Prostate gland (tissue), 2 donors: ENCODE measurements around the gene POU4F3. TPM values are rescaled to one million over a fixed set of nuclear protein-coding genes. Genes with fewer than 3 reads are reported as not detected.

Experiments used
- DNase-seq: peaks from one replicate; pipeline ENCODE4 v3.0.0-alpha.2; 2019; ENCODE audit warnings: low spot score
- H3K27ac ChIP-seq, 2 donors: fragments of 200-600 bp; sonication (generic); 2 replicates each; pipeline ENCODE4 v1.5.1; 2017 to 2019
- H3K27me3 ChIP-seq: fragments of 200-600 bp; sonication (generic); replicated peaks from 2 replicates; pipeline ENCODE4 v1.5.1; 2019; ENCODE audit not compliant: insufficient read depth
- H3K36me3 ChIP-seq, 2 donors: fragments of 200-600 bp; sonication (generic); 1 replicate in 1 of 2; 2 replicates in 1 of 2; pipeline versions ENCODE4 v1.5.1 to v1.8.1; 2017 to 2019
- H3K4me1 ChIP-seq: fragments of 200-600 bp; sonication (generic); replicated peaks from 2 replicates; pipeline ENCODE4 v1.5.1; 2019
- H3K4me3 ChIP-seq, 2 donors: fragments of 200-600 bp; sonication (generic); 2 replicates each; pipeline ENCODE4 v1.5.1; 2017 to 2019
- H3K9me3 ChIP-seq: fragments of 200-600 bp; sonication (generic); 2 replicates; pipeline ENCODE4 v1.5.1; 2017
- CTCF ChIP-seq, 4 experiments: fragments of 200-600 bp in 2 of 4; fragments of 450-650 bp in 2 of 4; sonication (generic) in 2 of 4; IDR thresholded peaks; 1 replicate in 3 of 4; 2 replicates in 1 of 4; pipeline ENCODE4 v1.5.1; 2016 to 2019; ENCODE audit warnings: antibody characterized with exemption in 4 of 4, mild to moderate bottlenecking in 2 of 4, moderate library complexity in 2 of 4
- POLR2A ChIP-seq: fragments of 450-650 bp; IDR thresholded peaks from one replicate; pipeline ENCODE4 v1.6.1; 2016; ENCODE audit warnings: antibody characterized with exemption, mild to moderate bottlenecking
- POLR2AphosphoS5 ChIP-seq: sonication (generic); formaldehyde crosslinking; IDR thresholded peaks from one replicate; pipeline ENCODE4 v1.6.1; 2017; ENCODE audit warnings: antibody characterized with exemption
- WGBS: methylation state at CpG from one replicate; pipeline ENCODE4 v1.1.5; 2018; 5-methylcytosine and 5-hydroxymethylcytosine counted together
- intact Hi-C: fragments of 100-400 bp; cut with DNase I; formaldehyde crosslinking; loops from one replicate; pipeline ENCODE4 v1.14.2; 2022
- total RNA-seq, 2 donors: library from RNA; depleted of rRNA; stranded (reverse); fragments of >200 nt; gene quantifications; one replicate each; pipeline ENCODE4 v1.1.0, GENCODE V29; 2016

The POU4F3 gene
- total RNA-seq, 2 donors from 2014 or later = not detected

- no peaks in the 10 kb centered on the region for H3K4me1 ChIP-seq
- TF ChIP-seq POLR2A (no peak), POLR2AphosphoS5 (no peak), CTCF (IDR thresholded peaks at IDR 0.05) (no peak)
- 89% methylated on average over 2 of the region's 2 CpGs for whole genome bisulfite sequencing
- DNase-seq = no peak
- H3K27me3 ChIP-seq = peaks cover 5% of the 10 kb centered on the region
- intact Hi-C loops = no loop called here
- H3K36me3 ChIP-seq = no peaks in the 10 kb centered on the region
- H3K27ac ChIP-seq = no peak overlapping the region
- H3K4me3 ChIP-seq = no peak overlapping the region
- no peaks in the 10 kb centered on the region for H3K9me3 ChIP-seq
Measured at GRCh38 chr5:146329697-146330096, 8.9 kb upstream of the POU4F3 start.

GRCh38 chr5:146331423-146331822 is 7.2 kb upstream of the POU4F3 start:
- DNase-seq = no peak
- H3K9me3 ChIP-seq = no peaks in the 10 kb centered on the region
- intact Hi-C loops = no loop called here
- no peaks in the 10 kb centered on the region for H3K36me3 ChIP-seq
- no peak overlapping the region for H3K4me3 ChIP-seq
- H3K27ac ChIP-seq = no peak overlapping the region
- no peaks in the 10 kb centered on the region for H3K4me1 ChIP-seq
- 0% methylated on average over 2 of the region's 2 CpGs for WGBS
- H3K27me3 ChIP-seq = peaks cover 6% of the 10 kb centered on the region
- TF ChIP-seq CTCF (IDR thresholded peaks at IDR 0.05) = no peak
- TF ChIP-seq POLR2AphosphoS5 = no peak
- TF ChIP-seq POLR2A = no peak

- intact Hi-C loops = no loop called here
- no peak for TF ChIP-seq POLR2AphosphoS5
- TF ChIP-seq CTCF (IDR thresholded peaks at IDR 0.05) = no peak
- no peak for TF ChIP-seq POLR2A
- DNase-seq = no peak
- Histone ChIP-seq H3K4me3 (no peak overlapping the region), H3K27ac (no peak overlapping the region), H3K27me3 (peaks cover 30% of the 10 kb centered on the region), H3K9me3 (no peaks in the 10 kb centered on the region), H3K4me1 (no peaks in the 10 kb centered on the region), H3K36me3 (no peaks in the 10 kb centered on the region)
- 1% methylated on average over 24 of the region's 24 CpGs for WGBS
Measured at GRCh38 chr5:146334074-146334533, 4.5 kb upstream of the POU4F3 start.

GRCh38 chr5:146336197-146336596 is 2.4 kb upstream of the POU4F3 start:
- H3K4me3 ChIP-seq = no peak overlapping the region
- no peak for DNase-seq
- no peak overlapping the region for H3K27ac ChIP-seq
- H3K36me3 ChIP-seq = no peaks in the 10 kb centered on the region
- no peaks in the 10 kb centered on the region for H3K9me3 ChIP-seq
- TF ChIP-seq CTCF (IDR thresholded peaks at IDR 0.05) (no peak), POLR2AphosphoS5 (no peak), POLR2A (no peak)
- intact Hi-C loops = no loop called here
- H3K27me3 ChIP-seq = peaks cover 50% of the 10 kb centered on the region
- H3K4me1 ChIP-seq = no peaks in the 10 kb centered on the region

- TF ChIP-seq CTCF (IDR thresholded peaks at IDR 0.05) (no peak), POLR2AphosphoS5 (no peak), POLR2A (no peak)
- Histone ChIP-seq H3K27me3 (peaks cover 55% of the 10 kb centered on the region), H3K4me1 (no peaks in the 10 kb centered on the region), H3K27ac (no peak overlapping the region), H3K4me3 (no peak overlapping the region), H3K36me3 (no peaks in the 10 kb centered on the region), H3K9me3 (no peaks in the 10 kb centered on the region)
- no peak for DNase-seq
- intact Hi-C loops = no loop called here
- 3% methylated on average over 33 of the region's 34 CpGs for WGBS
Measured at GRCh38 chr5:146337264-146337904, 1.3 kb upstream of the POU4F3 start.
